H1 (cell line): ENCODE measurements around the gene C11orf42. TPM values are rescaled to one million over a fixed set of nuclear protein-coding genes. Genes with fewer than 3 reads are reported as not detected.

Source experiments
- CTCF ChIA-PET: fragments of 300-600 bp; sonication (Branson Sonifier 250); formaldehyde crosslinking; loops from one replicate; lab custom pipeline; 2021; ENCODE audit not compliant: partially characterized antibody; lab: Charles Lee
- POLR2A ChIA-PET: fragments of 300-600 bp; sonication (Branson Sonifier 250); formaldehyde crosslinking; loops from one replicate; lab custom pipeline; 2021; ENCODE audit warnings: inconsistent platforms; ENCODE audit not compliant: partially characterized antibody; lab: Charles Lee
- DNase-seq, 2 experiments: peaks; one replicate each; pipeline versions ENCODE4 v3.0.0 to v3.0.0-alpha.2; 2010 to 2022; ENCODE audit warnings: low spot score in 2 of 2, low read depth in 1 of 2, mixed read lengths in 1 of 2
- FAIRE-seq: peaks from 2 replicates; lab custom pipeline; 2011; peaks lifted over from hg19 to GRCh38; lab: Jason Lieb, UNC
- H2AFZ ChIP-seq: 2 replicates; pipeline ENCODE4 v1.8.1; 2012; ENCODE audit warnings: low read length, inconsistent platforms
- H2AK5ac ChIP-seq: 2 replicates; pipeline ENCODE4 v1.6.1; 2013; ENCODE audit warnings: low read depth, low read length
- H2BK120ac ChIP-seq: replicated peaks from 2 replicates; pipeline ENCODE3; 2013; ENCODE audit warnings: low read depth, low read length, inconsistent platforms
- H2BK12ac ChIP-seq: 2 replicates; pipeline ENCODE4 v1.6.1; 2013; ENCODE audit warnings: low read depth, low read length
- H2BK15ac ChIP-seq: 2 replicates; pipeline ENCODE4 v1.6.1; 2013; ENCODE audit warnings: low read length
- H2BK20ac ChIP-seq: 2 replicates; pipeline ENCODE4 v1.6.1; 2013; ENCODE audit warnings: low read length
- H2BK5ac ChIP-seq: 2 replicates; pipeline ENCODE4 v1.6.1; 2013; ENCODE audit warnings: low read depth, low read length
- H3K14ac ChIP-seq: 2 replicates; pipeline ENCODE4 v1.6.1; 2013; ENCODE audit warnings: inconsistent platforms; ENCODE audit not compliant: insufficient read length
- H3K18ac ChIP-seq: 2 replicates; pipeline ENCODE4 v1.6.1; 2013; ENCODE audit warnings: low read length; ENCODE audit errors: extremely low read depth
- H3K23ac ChIP-seq: 2 replicates; pipeline ENCODE4 v1.6.1; 2013; ENCODE audit warnings: inconsistent platforms; ENCODE audit not compliant: insufficient read length
- H3K23me2 ChIP-seq: 2 replicates; pipeline ENCODE4 v1.6.1; 2013; ENCODE audit warnings: low read depth, low read length
- H3K27ac ChIP-seq: 2 replicates; pipeline ENCODE4 v1.6.1; 2011; ENCODE audit warnings: low read depth, low read length, inconsistent platforms
- H3K27me3 ChIP-seq, 4 experiments: replicated peaks in 1 of 4; 1 replicate in 1 of 4; 2 replicates in 3 of 4; pipeline versions ENCODE4 v1.6.1 to v1.8.1; 2011 to 2013; ENCODE audit warnings: low read length in 3 of 4, mild to moderate bottlenecking in 3 of 4, inconsistent platforms in 2 of 4, mixed read lengths in 2 of 4, moderate library complexity in 1 of 4; ENCODE audit not compliant: control insufficient read depth in 3 of 4, insufficient read depth in 3 of 4; ENCODE audit errors: extremely low read depth in 1 of 4
- H3K36me3 ChIP-seq, 4 experiments: 2 replicates each; pipeline versions ENCODE4 v1.6.1 to v1.8.1; 2011 to 2013; ENCODE audit warnings: mild to moderate bottlenecking in 4 of 4, low read length in 3 of 4, moderate library complexity in 2 of 4, control low read depth in 1 of 4, inconsistent platforms in 1 of 4; ENCODE audit not compliant: insufficient read depth in 4 of 4, control insufficient read depth in 2 of 4
- H3K4ac ChIP-seq: replicated peaks from 2 replicates; pipeline ENCODE3; 2013; ENCODE audit warnings: low read length, low read depth, mixed read lengths, inconsistent platforms; ENCODE audit not compliant: insufficient read length
- H3K4me1 ChIP-seq, 4 experiments: replicated peaks in 1 of 4; 1 replicate in 1 of 4; 2 replicates in 3 of 4; pipeline versions ENCODE4 v1.6.1 to v1.8.1; 2011 to 2013; ENCODE audit warnings: low read length in 3 of 4, inconsistent platforms in 2 of 4, mixed read lengths in 1 of 4; ENCODE audit not compliant: insufficient read depth in 4 of 4, control insufficient read depth in 3 of 4
- H3K4me2 ChIP-seq, 2 experiments: 2 replicates each; pipeline versions ENCODE4 v1.6.1 to v1.8.1; 2011 to 2013; ENCODE audit warnings: low read depth in 2 of 2, low read length in 2 of 2, control low read depth in 1 of 2, inconsistent platforms in 1 of 2, mild to moderate bottlenecking in 1 of 2; ENCODE audit not compliant: insufficient read depth in 1 of 2
- H3K4me3 ChIP-seq, 4 experiments: fragments of 200-600, 300-600 bp in 1 of 4; sonication (generic), shearing (Covaris generic), sonication (Bioruptor Twin) in 1 of 4; 2 replicates each; pipeline versions ENCODE4 v1.5.1 to v1.8.1; 2011 to 2016; ENCODE audit warnings: low read length in 4 of 4, low read depth in 3 of 4, control low read depth in 2 of 4, inconsistent platforms in 2 of 4, mild to moderate bottlenecking in 2 of 4, mixed read lengths in 1 of 4, moderate library complexity in 1 of 4; ENCODE audit not compliant: insufficient read depth in 2 of 4; ENCODE audit errors: extremely low read depth in 1 of 4
- H3K56ac ChIP-seq: replicated peaks from 2 replicates; pipeline ENCODE3; 2013; ENCODE audit warnings: low read depth, mild to moderate bottlenecking, mixed read lengths, low read length, inconsistent platforms; ENCODE audit not compliant: insufficient read length
- H3K79me1 ChIP-seq: 2 replicates; pipeline ENCODE4 v1.6.1; 2013; ENCODE audit warnings: low read depth, low read length, control low read depth
- H3K79me2 ChIP-seq, 2 experiments: 2 replicates each; pipeline versions ENCODE4 v1.6.1 to v1.8.1; 2012 to 2013; ENCODE audit warnings: low read length in 2 of 2, mild to moderate bottlenecking in 2 of 2, inconsistent platforms in 1 of 2; ENCODE audit not compliant: insufficient read depth in 2 of 2, control insufficient read depth in 1 of 2
- H3K9ac ChIP-seq, 4 experiments: replicated peaks in 1 of 4; 1 replicate in 1 of 4; 2 replicates in 3 of 4; pipeline versions ENCODE4 v1.6.1 to v1.8.1; 2011 to 2013; ENCODE audit warnings: low read depth in 3 of 4, low read length in 3 of 4, control low read depth in 2 of 4, mild to moderate bottlenecking in 2 of 4, moderate library complexity in 2 of 4, inconsistent platforms in 1 of 4; ENCODE audit errors: extremely low read depth in 1 of 4
- H3K9me3 ChIP-seq, 2 experiments: 2 replicates each; pipeline versions ENCODE4 v1.6.1 to v1.8.1; 2012 to 2013; ENCODE audit warnings: mild to moderate bottlenecking in 2 of 2, moderate library complexity in 2 of 2, control low read depth in 1 of 2, inconsistent platforms in 1 of 2, low read depth in 1 of 2, low read length in 1 of 2, mixed read lengths in 1 of 2; ENCODE audit not compliant: insufficient read depth in 2 of 2
- H4K20me1 ChIP-seq, 2 experiments: replicated peaks in 1 of 2; 2 replicates each; pipeline versions ENCODE3 to v1.8.1; 2011 to 2013; ENCODE audit warnings: inconsistent platforms in 2 of 2, low read length in 2 of 2, mild to moderate bottlenecking in 1 of 2; ENCODE audit not compliant: insufficient read depth in 2 of 2, control insufficient read depth in 1 of 2
- H4K5ac ChIP-seq: 2 replicates; pipeline ENCODE4 v1.6.1; 2013; ENCODE audit warnings: low read length, low read depth, mixed read lengths, inconsistent platforms; ENCODE audit not compliant: insufficient read length
- H4K8ac ChIP-seq: 2 replicates; pipeline ENCODE4 v1.8.0; 2013; ENCODE audit warnings: mild to moderate bottlenecking, moderate library complexity, low read length, inconsistent platforms; ENCODE audit not compliant: insufficient read depth; ENCODE audit errors: extremely low read depth
- H4K91ac ChIP-seq: replicated peaks from 2 replicates; pipeline ENCODE3; 2013; ENCODE audit warnings: low read length, mixed read lengths, inconsistent platforms; ENCODE audit not compliant: insufficient read length
- TCF12 ChIP-seq: IDR thresholded peaks from 2 replicates; pipeline ENCODE4 v1.6.1; 2011; ENCODE audit warnings: low read depth, mild to moderate bottlenecking, low read length
- WGBS, 2 experiments: shearing (Covaris generic) in 1 of 2; methylation state at CpG; one replicate each; pipeline versions ENCODE4 v1.1.6 to v1.1.7; 2013 to 2015; ENCODE audit warnings: low lambda C conversion rate in 2 of 2, mixed read lengths in 2 of 2, inconsistent platforms in 1 of 2, low coverage in 1 of 2, missing lambda C conversion rate in 1 of 2; ENCODE audit not compliant: insufficient replicate concordance in 2 of 2, insufficient coverage in 1 of 2, insufficient read length in 1 of 2; ENCODE audit errors: extremely low coverage in 1 of 2, missing lambda C conversion rate in 1 of 2; 5-methylcytosine and 5-hydroxymethylcytosine counted together
- polyA plus RNA-seq, 7 experiments: library from polyadenylated mRNA; depleted of rRNA in 3 of 7; stranded (reverse) in 5 of 7; unstranded in 2 of 7; fragments of >200 nt in 5 of 7; fragments of 200-250 nt in 2 of 7; gene quantifications; 1 replicate in 5 of 7; 2 replicates in 1 of 7; 4 replicates in 1 of 7; pipeline versions ENCODE4 v1.2.1 to v1.2.3, GENCODE V29; 2011 to 2013; ENCODE audit warnings: missing spikeins in 2 of 7, mixed read lengths in 2 of 7
- total RNA-seq: library from RNA; stranded (reverse); fragmentation: NEBNext Ultra II Directional; extraction: Animal tissue kit (Norgen Biotek cat#: 25700); gene quantifications from 2 replicates; pipeline ENCODE4 v1.2.1, GENCODE V29; 2021

C11orf42 gene
- total and polyA plus RNA-seq, 2 of the 8 experiments (the other 6 are each of a cell fraction or from before 2014, with no cell fraction given), result not detected

- Histone ChIP-seq H3K79me2 (no peaks in the 10 kb centered on the region), H3K4me1 (peaks cover 0 to 3% (median 1%) of the 10 kb centered on the region in 4 experiments; a peak in 2 of 7 replicates), H3K79me1 (no peaks in the 10 kb centered on the region), H3K9me3 (no peaks in the 10 kb centered on the region; a peak in 1 of 4 replicates), H2BK5ac (no peak overlapping the region), H3K4me2 (no peak overlapping the region), H2AFZ (no peak overlapping the region), H2AK5ac (no peak overlapping the region), H3K4me3 (no peak overlapping the region), H3K56ac (no peak overlapping the region), H3K9ac (no peak overlapping the region), H3K23ac (no peak overlapping the region), H3K27me3 (no peaks in the 10 kb centered on the region), H3K14ac (no peak overlapping the region), H3K36me3 (no peaks in the 10 kb centered on the region; a peak in 1 of 8 replicates), H4K91ac (no peak overlapping the region), H3K23me2 (no peaks in the 10 kb centered on the region), H4K8ac (no peak overlapping the region), H3K4ac (no peak overlapping the region), H2BK120ac (no peak overlapping the region), H2BK20ac (no peak overlapping the region), H3K27ac (no peak overlapping the region), H4K5ac (no peak overlapping the region), H4K20me1 (no peaks in the 10 kb centered on the region), H3K18ac (no peak overlapping the region), H2BK12ac (no peak overlapping the region), H2BK15ac (no peak overlapping the region)
- DNase-seq (no peak), FAIRE-seq (no peak)
- 64% methylated on average over 4 of the region's 4 CpGs; no CpG with 5 or more reads in 1 of the 2 experiments for WGBS, 2 experiments
- POLR2A ChIA-PET, result no interaction called here
- CTCF ChIA-PET, result interaction anchor here (1.2 kb wide), 1 partner anchor 54 kb away, joined by 3 read pairs; no protein-coding TSS in a partner anchor
- no peak for TF ChIP-seq TCF12
Measured at GRCh38 chr11:6196396-6196795, 9.0 kb upstream of the C11orf42 start.
